Caco-2 (cell line): ENCODE data around the gene AQP6. TPM values are rescaled to one million over a fixed set of nuclear protein-coding genes. Genes with fewer than 3 reads are reported as not detected.
"Not testable (repeated sequence)": the region's sequence is repeated elsewhere in the genome, so short reads cannot be mapped to it uniquely, and the experiment has no call there.

ENCODE experiments used
- BruUV-seq: library from RNA; stranded (reverse); fragments of 400-500 nt; replicated peaks from 2 replicates; lab custom pipeline; 2021; lab: Mats Ljungman, UMichigan
- CTCF ChIA-PET: fragments of 300-600 bp; sonication (Branson Sonifier 250); formaldehyde crosslinking; loops from one replicate; lab custom pipeline; 2022; ENCODE audit warnings: antibody characterized with exemption; lab: Charles Lee
- POLR2A ChIA-PET: fragments of 300-600 bp; sonication (Branson Sonifier 250); formaldehyde crosslinking; loops from one replicate; lab custom pipeline; 2022; ENCODE audit warnings: antibody characterized with exemption; lab: Charles Lee
- DNase-seq, 2 experiments: peaks; one replicate each; pipeline versions ENCODE4 v3.0.0 to v3.0.0-alpha.2; 2020 to 2022
- H3K27me3 ChIP-seq: replicated peaks from 2 replicates; pipeline ENCODE4 v1.6.0; 2011; ENCODE audit warnings: low read length; ENCODE audit not compliant: control insufficient read depth, insufficient read depth
- H3K36me3 ChIP-seq: 2 replicates; pipeline ENCODE4 v1.5.1; 2011; ENCODE audit warnings: low read length; ENCODE audit not compliant: control insufficient read depth, insufficient read depth
- H3K4me1 ChIP-seq: fragments of 250-450 bp; sonication (Bioruptor Pico); 2 replicates; pipeline ENCODE4 v1.5.1; 2020; ENCODE audit warnings: mild to moderate bottlenecking
- H3K4me3 ChIP-seq: 2 replicates; pipeline ENCODE4 v1.5.1; 2011; ENCODE audit warnings: low read depth, mild to moderate bottlenecking, control low read depth, low read length
- H3K9me3 ChIP-seq: fragments of 250-450 bp; sonication (Bioruptor Pico); 2 replicates; pipeline ENCODE4 v1.5.1; 2020; ENCODE audit warnings: mild to moderate bottlenecking, moderate library complexity
- H3K27ac Mint-ChIP-seq: one replicate; pipeline ENCODE4 v1.8.0; 2022; ENCODE audit warnings: mixed read lengths; ENCODE audit not compliant: unreplicated experiment
- H3K27me3 Mint-ChIP-seq: one replicate; pipeline ENCODE4 v1.8.0; 2022; ENCODE audit warnings: mixed read lengths; ENCODE audit not compliant: insufficient read depth, unreplicated experiment
- H3K36me3 Mint-ChIP-seq: one replicate; pipeline ENCODE4 v1.8.0; 2022; ENCODE audit warnings: mild to moderate bottlenecking, mixed read lengths; ENCODE audit not compliant: insufficient read depth, unreplicated experiment
- H3K4me1 Mint-ChIP-seq: one replicate; pipeline ENCODE4 v1.8.0; 2022; ENCODE audit warnings: low read depth, mixed read lengths; ENCODE audit not compliant: unreplicated experiment
- H3K4me3 Mint-ChIP-seq: one replicate; pipeline ENCODE4 v1.8.0; 2022; ENCODE audit warnings: mild to moderate bottlenecking, moderate library complexity, mixed read lengths; ENCODE audit not compliant: unreplicated experiment
- H3K9me3 Mint-ChIP-seq: one replicate; pipeline ENCODE4 v1.8.0; 2022; ENCODE audit warnings: mixed read lengths; ENCODE audit not compliant: unreplicated experiment
- intact Hi-C: fragments of 100-400 bp; cut with micrococcal nuclease; formaldehyde crosslinking; loops from one replicate; pipeline ENCODE4 v1.10.0; 2022; ENCODE audit not compliant: unreplicated experiment
- total RNA-seq: library from RNA; stranded (reverse); gene quantifications from 2 replicates; pipeline ENCODE4 v1.2.3, GENCODE V29; 2022
- TF ChIP-seq, protein P1 (sequence below), 2 experiments: fragments of 200-600 bp in 1 of 2; IDR thresholded peaks; 1 replicate in 1 of 2; 2 replicates in 1 of 2; pipeline versions ENCODE4 v1.5.1 to v1.8.0; 2011 to 2022; ENCODE audit warnings: antibody characterized with exemption in 1 of 2, control low read depth in 1 of 2, inconsistent platforms in 1 of 2, low read depth in 1 of 2, low read length in 1 of 2, mild to moderate bottlenecking in 1 of 2, moderate library complexity in 1 of 2; ENCODE audit not compliant: insufficient read depth in 1 of 2, severe bottlenecking in 1 of 2, unreplicated experiment in 1 of 2

Gene AQP6
- total RNA-seq, 1 experiment from 2014 or later = not detected

- intact Hi-C loops = no loop called here
These were observed 11.1 kb downstream of the AQP6 start for GRCh38 chr12:49983892-49984291.

GRCh38 chr12:49984476-49985359, 12.0 kb downstream of the AQP6 start:
- Mint-ChIP-seq H3K36me3 (peaks cover 38% of the 10 kb centered on the region), H3K4me1 (peaks cover 12% of the 10 kb centered on the region), H3K9me3 (no peaks in the 10 kb centered on the region), H3K27ac (no peak overlapping the region), H3K4me3 (no peak overlapping the region), H3K27me3 (no peaks in the 10 kb centered on the region)
- no peak for DNase-seq
- TF ChIP-seq, protein P1, sequence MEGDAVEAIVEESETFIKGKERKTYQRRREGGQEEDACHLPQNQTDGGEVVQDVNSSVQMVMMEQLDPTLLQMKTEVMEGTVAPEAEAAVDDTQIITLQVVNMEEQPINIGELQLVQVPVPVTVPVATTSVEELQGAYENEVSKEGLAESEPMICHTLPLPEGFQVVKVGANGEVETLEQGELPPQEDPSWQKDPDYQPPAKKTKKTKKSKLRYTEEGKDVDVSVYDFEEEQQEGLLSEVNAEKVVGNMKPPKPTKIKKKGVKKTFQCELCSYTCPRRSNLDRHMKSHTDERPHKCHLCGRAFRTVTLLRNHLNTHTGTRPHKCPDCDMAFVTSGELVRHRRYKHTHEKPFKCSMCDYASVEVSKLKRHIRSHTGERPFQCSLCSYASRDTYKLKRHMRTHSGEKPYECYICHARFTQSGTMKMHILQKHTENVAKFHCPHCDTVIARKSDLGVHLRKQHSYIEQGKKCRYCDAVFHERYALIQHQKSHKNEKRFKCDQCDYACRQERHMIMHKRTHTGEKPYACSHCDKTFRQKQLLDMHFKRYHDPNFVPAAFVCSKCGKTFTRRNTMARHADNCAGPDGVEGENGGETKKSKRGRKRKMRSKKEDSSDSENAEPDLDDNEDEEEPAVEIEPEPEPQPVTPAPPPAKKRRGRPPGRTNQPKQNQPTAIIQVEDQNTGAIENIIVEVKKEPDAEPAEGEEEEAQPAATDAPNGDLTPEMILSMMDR (IDR thresholded peaks at IDR 0.05; ENCODE audit: insufficient read depth in 1 of 2, low read depth in 1 of 2, low read length in 1 of 2, severe bottlenecking in 1 of 2, unreplicated experiment in 1 of 2) = no peak
- no TSS peak for BruUV-seq
- Histone ChIP-seq H3K4me1 (peaks cover 19% of the 10 kb centered on the region), H3K4me3 (no peak overlapping the region), H3K36me3 (no peaks in the 10 kb centered on the region), H3K9me3 (no peaks in the 10 kb centered on the region), H3K27me3 (no peaks in the 10 kb centered on the region)
- CTCF ChIA-PET = interaction anchor here (0.6 to 1.7 kb wide), 3 partner anchors 19 to 116 kb away, joined by 3 to 5 read pairs (median 4); no protein-coding TSS in a partner anchor
- POLR2A ChIA-PET = no interaction called here
- intact Hi-C loops = no loop called here

More at GRCh38 chr12:49983892-49984291, 11.1 kb downstream of the AQP6 start:
- no TSS peak for BruUV-seq
- CTCF ChIA-PET = interaction anchor here (0.7 to 1.1 kb wide), 2 partner anchors 86 to 117 kb away, joined by 3 to 5 read pairs; no protein-coding TSS in a partner anchor
- Mint-ChIP-seq H3K4me3 (no peak overlapping the region), H3K4me1 (peaks cover 12% of the 10 kb centered on the region), H3K27me3 (no peaks in the 10 kb centered on the region), H3K27ac (no peak overlapping the region), H3K9me3 (no peaks in the 10 kb centered on the region), H3K36me3 (peaks cover 31% of the 10 kb centered on the region)
- no peaks in the 10 kb centered on the region for H3K36me3 ChIP-seq
- DNase-seq = no peak
- H3K27me3 ChIP-seq = no peaks in the 10 kb centered on the region
- TF ChIP-seq, protein P1 (IDR thresholded peaks at IDR 0.05; ENCODE audit: insufficient read depth in 1 of 2, low read depth in 1 of 2, low read length in 1 of 2, severe bottlenecking in 1 of 2, unreplicated experiment in 1 of 2) = no peak
- H3K4me1 ChIP-seq = peaks cover 19% of the 10 kb centered on the region
- no peaks in the 10 kb centered on the region for H3K9me3 ChIP-seq
- H3K4me3 ChIP-seq = no peak overlapping the region
- POLR2A ChIA-PET = no interaction called here

DNA sequence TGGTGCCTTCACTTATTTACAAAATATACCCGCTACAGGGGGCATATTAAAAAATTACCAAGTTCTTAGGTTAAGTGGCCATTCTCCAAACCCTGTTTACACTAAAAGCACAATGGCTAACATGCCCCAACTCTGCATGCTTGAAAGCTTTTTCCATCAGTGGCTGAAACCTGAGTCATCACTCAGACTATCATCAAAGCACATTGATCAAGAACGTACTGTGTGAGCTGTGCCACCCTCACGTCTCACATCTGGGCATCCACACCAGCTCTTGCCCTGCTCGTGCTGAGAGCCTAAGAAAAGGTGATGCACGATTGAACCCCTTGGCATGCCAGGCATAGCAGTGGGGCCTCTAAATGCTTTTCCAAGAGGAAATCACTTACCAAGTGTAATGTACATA, 13.2 kb downstream of the AQP6 start:
- Histone ChIP-seq H3K9me3 (no peaks in the 10 kb centered on the region), H3K4me3 (no peak overlapping the region), H3K4me1 (peaks cover 10% of the 10 kb centered on the region), H3K27me3 (no peaks in the 10 kb centered on the region), H3K36me3 (no peaks in the 10 kb centered on the region; the same call in 1 of the 2 replicates)
- Mint-ChIP-seq H3K27me3 (no peaks in the 10 kb centered on the region), H3K9me3 (no peaks in the 10 kb centered on the region), H3K27ac (no peak overlapping the region), H3K4me3 (no peak overlapping the region), H3K36me3 (peaks cover 50% of the 10 kb centered on the region), H3K4me1 (peaks cover 3% of the 10 kb centered on the region)
- TF ChIP-seq, protein P1 (IDR thresholded peaks at IDR 0.05; ENCODE audit: insufficient read depth in 1 of 2, low read depth in 1 of 2, low read length in 1 of 2, severe bottlenecking in 1 of 2, unreplicated experiment in 1 of 2) = no peak
- ChIA-PET CTCF (interaction anchor here (1.7 kb wide), 1 partner anchor 20 kb away, joined by 4 read pairs; no protein-coding TSS in a partner anchor), POLR2A (no interaction called here)
- DNase-seq = no peak
- intact Hi-C loops = no loop called here
- no TSS peak for BruUV-seq

- H3K36me3 Mint-ChIP-seq = peaks cover 52% of the 10 kb centered on the region
- H3K9me3 ChIP-seq, POLR2A ChIA-PET, H3K4me1 Mint-ChIP-seq, H3K4me3 ChIP-seq, BruUV-seq, H3K27me3 ChIP-seq, H3K9me3 Mint-ChIP-seq, intact Hi-C loops, DNase-seq, H3K27ac Mint-ChIP-seq, H3K4me1 ChIP-seq, H3K4me3 Mint-ChIP-seq, H3K36me3 ChIP-seq, H3K27me3 Mint-ChIP-seq: not testable (repeated sequence)
- CTCF ChIA-PET = interaction anchor here (1.7 kb wide), 1 partner anchor 20 kb away, joined by 4 read pairs; no protein-coding TSS in a partner anchor
These were observed 13.7 kb downstream of the AQP6 start for GRCh38 chr12:49986476-49986875.
